PFSK-1 (cell line): ENCODE measurements around the gene UIMC1.

Source experiments
- POLR2AphosphoS5 ChIP-seq: IDR thresholded peaks from 2 replicates; pipeline ENCODE4 v1.6.1; 2012; ENCODE audit warnings: low read depth, mild to moderate bottlenecking, control low read depth, low read length, moderate library complexity
- SIN3A ChIP-seq: IDR thresholded peaks from 2 replicates; pipeline ENCODE4 v1.6.1; 2012; ENCODE audit warnings: mild to moderate bottlenecking, low read length, moderate library complexity, borderline replicate concordance; ENCODE audit not compliant: insufficient read depth
- TF ChIP-seq, protein P1 (sequence below), 2 experiments: IDR thresholded peaks; 2 replicates each; pipeline versions ENCODE4 v1.6.1 to v1.8.0; 2011 to 2012; ENCODE audit warnings: low read depth in 2 of 2, low read length in 2 of 2, control low read depth in 1 of 2, inconsistent platforms in 1 of 2, mild to moderate bottlenecking in 1 of 2, moderate library complexity in 1 of 2; ENCODE audit not compliant: insufficient read depth in 1 of 2

DNA sequence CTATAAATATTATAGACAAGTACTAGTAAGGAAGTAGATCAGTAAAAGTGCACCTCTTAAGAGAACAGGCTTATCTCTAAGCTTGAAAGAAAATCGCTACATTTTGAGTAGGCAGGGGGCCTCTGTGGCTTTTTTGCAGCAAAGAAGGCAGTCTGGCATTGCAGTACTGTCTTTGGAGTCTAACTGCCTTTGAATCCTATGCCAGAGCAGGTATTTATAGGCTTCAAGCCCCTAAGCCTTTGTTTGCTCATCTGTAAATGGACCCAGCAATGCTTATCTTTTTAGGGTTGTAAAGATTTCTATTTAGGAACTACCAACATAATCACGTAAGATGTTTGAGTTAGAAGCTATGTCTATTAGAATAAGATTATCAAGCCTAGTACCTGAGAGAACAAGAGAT lies 83.8 kb downstream of the UIMC1 start:
- TF ChIP-seq POLR2AphosphoS5 (no peak), SIN3A (no peak)
- TF ChIP-seq, protein P1, sequence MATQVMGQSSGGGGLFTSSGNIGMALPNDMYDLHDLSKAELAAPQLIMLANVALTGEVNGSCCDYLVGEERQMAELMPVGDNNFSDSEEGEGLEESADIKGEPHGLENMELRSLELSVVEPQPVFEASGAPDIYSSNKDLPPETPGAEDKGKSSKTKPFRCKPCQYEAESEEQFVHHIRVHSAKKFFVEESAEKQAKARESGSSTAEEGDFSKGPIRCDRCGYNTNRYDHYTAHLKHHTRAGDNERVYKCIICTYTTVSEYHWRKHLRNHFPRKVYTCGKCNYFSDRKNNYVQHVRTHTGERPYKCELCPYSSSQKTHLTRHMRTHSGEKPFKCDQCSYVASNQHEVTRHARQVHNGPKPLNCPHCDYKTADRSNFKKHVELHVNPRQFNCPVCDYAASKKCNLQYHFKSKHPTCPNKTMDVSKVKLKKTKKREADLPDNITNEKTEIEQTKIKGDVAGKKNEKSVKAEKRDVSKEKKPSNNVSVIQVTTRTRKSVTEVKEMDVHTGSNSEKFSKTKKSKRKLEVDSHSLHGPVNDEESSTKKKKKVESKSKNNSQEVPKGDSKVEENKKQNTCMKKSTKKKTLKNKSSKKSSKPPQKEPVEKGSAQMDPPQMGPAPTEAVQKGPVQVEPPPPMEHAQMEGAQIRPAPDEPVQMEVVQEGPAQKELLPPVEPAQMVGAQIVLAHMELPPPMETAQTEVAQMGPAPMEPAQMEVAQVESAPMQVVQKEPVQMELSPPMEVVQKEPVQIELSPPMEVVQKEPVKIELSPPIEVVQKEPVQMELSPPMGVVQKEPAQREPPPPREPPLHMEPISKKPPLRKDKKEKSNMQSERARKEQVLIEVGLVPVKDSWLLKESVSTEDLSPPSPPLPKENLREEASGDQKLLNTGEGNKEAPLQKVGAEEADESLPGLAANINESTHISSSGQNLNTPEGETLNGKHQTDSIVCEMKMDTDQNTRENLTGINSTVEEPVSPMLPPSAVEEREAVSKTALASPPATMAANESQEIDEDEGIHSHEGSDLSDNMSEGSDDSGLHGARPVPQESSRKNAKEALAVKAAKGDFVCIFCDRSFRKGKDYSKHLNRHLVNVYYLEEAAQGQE (IDR thresholded peaks at IDR 0.05; ENCODE audit: insufficient read depth in 1 of 2, low read depth in 2 of 2, low read length in 2 of 2): no peak
